ENCODE data around the gene EPS15.
A peak's percentile ranks its signal among the peaks of the same experiment; 100 is the strongest.

The EPS15 gene

DNA sequence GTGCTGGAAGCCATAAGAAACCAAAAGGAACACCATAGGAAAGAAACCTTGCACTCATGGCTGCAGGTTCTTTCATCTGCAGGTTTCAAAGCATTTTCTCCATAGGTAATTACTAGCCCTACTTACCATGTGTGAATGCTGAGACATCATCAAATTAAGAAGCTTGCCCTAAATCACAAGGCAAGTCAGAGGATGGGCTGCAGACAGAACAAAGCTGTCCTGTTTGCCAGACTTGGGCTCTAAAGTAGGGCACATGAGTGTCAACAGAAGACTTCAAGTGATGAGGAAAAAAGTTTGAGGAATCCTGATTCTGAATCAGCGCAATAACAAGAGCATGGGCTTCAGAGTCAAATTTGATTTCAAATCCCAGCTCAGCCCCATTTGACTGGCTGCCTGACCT lies 5.8 kb upstream of the EPS15 start (continued):
- TF ChIP-seq ZNF747 (tag by site-specific recombination; IDR thresholded peaks at IDR 0.05) (no peak), ZNF174 (tag by site-specific recombination; IDR thresholded peaks at IDR 0.05) (no peak), ZNF366 (tag by site-specific recombination; conservative IDR thresholded peaks at IDR 0.05) (no peak), KLF9 (tag by site-specific recombination; IDR thresholded peaks at IDR 0.05; ENCODE audit: low read depth) (no peak)
- TF ChIP-seq, protein P1, sequence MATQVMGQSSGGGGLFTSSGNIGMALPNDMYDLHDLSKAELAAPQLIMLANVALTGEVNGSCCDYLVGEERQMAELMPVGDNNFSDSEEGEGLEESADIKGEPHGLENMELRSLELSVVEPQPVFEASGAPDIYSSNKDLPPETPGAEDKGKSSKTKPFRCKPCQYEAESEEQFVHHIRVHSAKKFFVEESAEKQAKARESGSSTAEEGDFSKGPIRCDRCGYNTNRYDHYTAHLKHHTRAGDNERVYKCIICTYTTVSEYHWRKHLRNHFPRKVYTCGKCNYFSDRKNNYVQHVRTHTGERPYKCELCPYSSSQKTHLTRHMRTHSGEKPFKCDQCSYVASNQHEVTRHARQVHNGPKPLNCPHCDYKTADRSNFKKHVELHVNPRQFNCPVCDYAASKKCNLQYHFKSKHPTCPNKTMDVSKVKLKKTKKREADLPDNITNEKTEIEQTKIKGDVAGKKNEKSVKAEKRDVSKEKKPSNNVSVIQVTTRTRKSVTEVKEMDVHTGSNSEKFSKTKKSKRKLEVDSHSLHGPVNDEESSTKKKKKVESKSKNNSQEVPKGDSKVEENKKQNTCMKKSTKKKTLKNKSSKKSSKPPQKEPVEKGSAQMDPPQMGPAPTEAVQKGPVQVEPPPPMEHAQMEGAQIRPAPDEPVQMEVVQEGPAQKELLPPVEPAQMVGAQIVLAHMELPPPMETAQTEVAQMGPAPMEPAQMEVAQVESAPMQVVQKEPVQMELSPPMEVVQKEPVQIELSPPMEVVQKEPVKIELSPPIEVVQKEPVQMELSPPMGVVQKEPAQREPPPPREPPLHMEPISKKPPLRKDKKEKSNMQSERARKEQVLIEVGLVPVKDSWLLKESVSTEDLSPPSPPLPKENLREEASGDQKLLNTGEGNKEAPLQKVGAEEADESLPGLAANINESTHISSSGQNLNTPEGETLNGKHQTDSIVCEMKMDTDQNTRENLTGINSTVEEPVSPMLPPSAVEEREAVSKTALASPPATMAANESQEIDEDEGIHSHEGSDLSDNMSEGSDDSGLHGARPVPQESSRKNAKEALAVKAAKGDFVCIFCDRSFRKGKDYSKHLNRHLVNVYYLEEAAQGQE (tag by site-specific recombination; IDR thresholded peaks at IDR 0.05) = no peak
- TF ChIP-seq, protein P2, sequence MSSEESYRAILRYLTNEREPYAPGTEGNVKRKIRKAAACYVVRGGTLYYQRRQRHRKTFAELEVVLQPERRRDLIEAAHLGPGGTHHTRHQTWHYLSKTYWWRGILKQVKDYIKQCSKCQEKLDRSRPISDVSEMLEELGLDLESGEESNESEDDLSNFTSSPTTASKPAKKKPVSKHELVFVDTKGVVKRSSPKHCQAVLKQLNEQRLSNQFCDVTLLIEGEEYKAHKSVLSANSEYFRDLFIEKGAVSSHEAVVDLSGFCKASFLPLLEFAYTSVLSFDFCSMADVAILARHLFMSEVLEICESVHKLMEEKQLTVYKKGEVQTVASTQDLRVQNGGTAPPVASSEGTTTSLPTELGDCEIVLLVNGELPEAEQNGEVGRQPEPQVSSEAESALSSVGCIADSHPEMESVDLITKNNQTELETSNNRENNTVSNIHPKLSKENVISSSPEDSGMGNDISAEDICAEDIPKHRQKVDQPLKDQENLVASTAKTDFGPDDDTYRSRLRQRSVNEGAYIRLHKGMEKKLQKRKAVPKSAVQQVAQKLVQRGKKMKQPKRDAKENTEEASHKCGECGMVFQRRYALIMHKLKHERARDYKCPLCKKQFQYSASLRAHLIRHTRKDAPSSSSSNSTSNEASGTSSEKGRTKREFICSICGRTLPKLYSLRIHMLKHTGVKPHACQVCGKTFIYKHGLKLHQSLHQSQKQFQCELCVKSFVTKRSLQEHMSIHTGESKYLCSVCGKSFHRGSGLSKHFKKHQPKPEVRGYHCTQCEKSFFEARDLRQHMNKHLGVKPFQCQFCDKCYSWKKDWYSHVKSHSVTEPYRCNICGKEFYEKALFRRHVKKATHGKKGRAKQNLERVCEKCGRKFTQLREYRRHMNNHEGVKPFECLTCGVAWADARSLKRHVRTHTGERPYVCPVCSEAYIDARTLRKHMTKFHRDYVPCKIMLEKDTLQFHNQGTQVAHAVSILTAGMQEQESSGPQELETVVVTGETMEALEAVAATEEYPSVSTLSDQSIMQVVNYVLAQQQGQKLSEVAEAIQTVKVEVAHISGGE (tag by site-specific recombination; conservative IDR thresholded peaks at IDR 0.05; ENCODE audit: low read depth) = no peak

DNA sequence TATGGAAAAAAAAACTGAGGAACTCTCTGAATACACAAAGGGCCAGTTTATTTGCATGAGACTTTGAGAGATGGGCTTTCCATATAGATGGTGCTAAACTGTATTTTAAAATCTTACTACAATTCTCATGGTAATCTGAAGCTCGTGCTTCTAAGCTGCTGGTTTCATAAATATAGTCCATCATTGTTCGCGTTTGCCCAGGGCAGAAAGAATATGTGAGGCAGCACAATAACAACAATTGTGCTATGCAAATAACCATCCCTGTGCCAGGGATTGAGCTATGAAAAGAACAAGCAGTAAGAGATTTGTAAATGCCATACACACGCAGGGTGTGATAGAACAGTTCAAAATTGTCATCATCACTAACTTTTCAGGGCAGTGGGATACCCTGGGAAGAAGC lies 4.9 kb upstream of the EPS15 start:
- TF ChIP-seq IKZF3 (tag by site-specific recombination; IDR thresholded peaks at IDR 0.05) (no peak), ZNF76 (tag by site-specific recombination; IDR thresholded peaks at IDR 0.05; ENCODE audit: borderline replicate concordance, low read depth) (no peak), ZNF664 (tag by site-specific recombination; IDR thresholded peaks at IDR 0.05) (no peak), ZNF211 (tag by site-specific recombination; IDR thresholded peaks at IDR 0.05; ENCODE audit: low read depth) (no peak), GLIS2 (tag by site-specific recombination; IDR thresholded peaks at IDR 0.05) (no peak), ZFHX2 (tag by site-specific recombination; conservative IDR thresholded peaks at IDR 0.05) (no peak), ZNF548 (tag by site-specific recombination; IDR thresholded peaks at IDR 0.05) (no peak)
- ChIA-PET POLR2A (no interaction called here), CTCF (interaction anchor here (0.6 to 1.0 kb wide), 2 partner anchors 11 to 556 kb away, joined by 3 read pairs; no protein-coding TSS in a partner anchor)
- Histone ChIP-seq H3K4me1 (ENCODE audit: control insufficient read depth, insufficient read depth, low read length) (peaks cover 3% of the 10 kb centered on the region; the same call in 1 of the 2 replicates), H3K27ac (ENCODE audit: extremely low read depth, low read depth, low read length) (no peak overlapping the region), H3K36me3 (ENCODE audit: control insufficient read depth in 2 of 2, insufficient read depth in 1 of 2, low read length in 2 of 2) (no peaks in the 10 kb centered on the region), H3K9me3 (ENCODE audit: control insufficient read depth, insufficient read depth, low read depth, low read length) (no peaks in the 10 kb centered on the region), H3K4me3 (ENCODE audit: low read depth, low read length) (no peak overlapping the region)

DNA sequence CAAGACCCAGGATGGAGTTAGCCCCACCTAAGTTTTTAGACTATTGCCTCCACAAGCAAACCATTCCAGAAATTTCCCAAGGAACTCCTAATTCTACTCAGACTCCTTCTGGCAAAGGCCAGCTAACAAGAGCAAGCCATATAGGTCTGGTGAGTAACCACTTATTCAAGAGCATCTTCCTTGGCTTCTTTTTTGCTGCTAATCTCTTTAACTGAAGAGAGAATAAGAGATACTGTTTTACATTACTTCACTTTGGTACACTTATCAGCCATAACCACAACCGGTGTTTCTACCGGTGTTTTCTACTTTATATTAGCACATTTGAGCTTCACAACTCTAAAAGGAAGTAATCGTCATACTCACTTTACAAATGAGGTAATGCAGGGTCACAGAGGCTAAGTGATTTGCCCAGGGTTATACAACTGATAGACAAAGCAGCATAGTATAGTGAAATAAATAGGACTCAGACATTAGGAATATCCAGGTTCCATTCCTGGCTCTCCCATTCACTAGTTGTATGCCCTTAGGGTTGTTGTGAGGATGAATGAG lies 1.7 kb upstream of the EPS15 start:
- H3K4me1 ChIP-seq (ENCODE audit: control insufficient read depth, insufficient read depth, low read length) = peaks cover 3% of the 10 kb centered on the region; the same call in 1 of the 2 replicates
- POLR2A ChIA-PET = interaction anchor here (0.6 to 1.0 kb wide), 5 partner anchors 12 to 413 kb away, joined by 3 to 4 read pairs (median 3); no protein-coding TSS in a partner anchor
- H3K4me3 ChIP-seq (ENCODE audit: low read depth, low read length) = no peak overlapping the region
- peak overlapping the region; percentile 1; the same call in 1 of the 2 replicates for H3K27ac ChIP-seq (ENCODE audit: extremely low read depth, low read depth, low read length)
- TF ChIP-seq, protein P3, sequence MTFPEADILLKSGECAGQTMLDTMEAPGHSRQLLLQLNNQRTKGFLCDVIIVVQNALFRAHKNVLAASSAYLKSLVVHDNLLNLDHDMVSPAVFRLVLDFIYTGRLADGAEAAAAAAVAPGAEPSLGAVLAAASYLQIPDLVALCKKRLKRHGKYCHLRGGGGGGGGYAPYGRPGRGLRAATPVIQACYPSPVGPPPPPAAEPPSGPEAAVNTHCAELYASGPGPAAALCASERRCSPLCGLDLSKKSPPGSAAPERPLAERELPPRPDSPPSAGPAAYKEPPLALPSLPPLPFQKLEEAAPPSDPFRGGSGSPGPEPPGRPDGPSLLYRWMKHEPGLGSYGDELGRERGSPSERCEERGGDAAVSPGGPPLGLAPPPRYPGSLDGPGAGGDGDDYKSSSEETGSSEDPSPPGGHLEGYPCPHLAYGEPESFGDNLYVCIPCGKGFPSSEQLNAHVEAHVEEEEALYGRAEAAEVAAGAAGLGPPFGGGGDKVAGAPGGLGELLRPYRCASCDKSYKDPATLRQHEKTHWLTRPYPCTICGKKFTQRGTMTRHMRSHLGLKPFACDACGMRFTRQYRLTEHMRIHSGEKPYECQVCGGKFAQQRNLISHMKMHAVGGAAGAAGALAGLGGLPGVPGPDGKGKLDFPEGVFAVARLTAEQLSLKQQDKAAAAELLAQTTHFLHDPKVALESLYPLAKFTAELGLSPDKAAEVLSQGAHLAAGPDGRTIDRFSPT (tag by site-specific recombination; IDR thresholded peaks at IDR 0.05) = no peak
- TF ChIP-seq, protein P4, sequence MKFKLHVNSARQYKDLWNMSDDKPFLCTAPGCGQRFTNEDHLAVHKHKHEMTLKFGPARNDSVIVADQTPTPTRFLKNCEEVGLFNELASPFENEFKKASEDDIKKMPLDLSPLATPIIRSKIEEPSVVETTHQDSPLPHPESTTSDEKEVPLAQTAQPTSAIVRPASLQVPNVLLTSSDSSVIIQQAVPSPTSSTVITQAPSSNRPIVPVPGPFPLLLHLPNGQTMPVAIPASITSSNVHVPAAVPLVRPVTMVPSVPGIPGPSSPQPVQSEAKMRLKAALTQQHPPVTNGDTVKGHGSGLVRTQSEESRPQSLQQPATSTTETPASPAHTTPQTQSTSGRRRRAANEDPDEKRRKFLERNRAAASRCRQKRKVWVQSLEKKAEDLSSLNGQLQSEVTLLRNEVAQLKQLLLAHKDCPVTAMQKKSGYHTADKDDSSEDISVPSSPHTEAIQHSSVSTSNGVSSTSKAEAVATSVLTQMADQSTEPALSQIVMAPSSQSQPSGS (tag by site-specific recombination; IDR thresholded peaks at IDR 0.05; ENCODE audit: low read depth) = peak; percentile 38; the same call in 1 of the 2 replicates
- 0 out of 2 replicates have a peak, but pooled peaks have one; percentile 14 for TF ChIP-seq ZBTB21 (tag by site-specific recombination; IDR thresholded peaks at IDR 0.05)
- no peaks in the 10 kb centered on the region for H3K36me3 ChIP-seq (ENCODE audit: control insufficient read depth in 2 of 2, insufficient read depth in 1 of 2, low read length in 2 of 2)
- CTCF ChIA-PET = interaction anchor here (1.7 kb wide), 2 partner anchors 13 to 15 kb away, joined by 4 to 5 read pairs; no protein-coding TSS in a partner anchor
- no peaks in the 10 kb centered on the region for H3K9me3 ChIP-seq (ENCODE audit: control insufficient read depth, insufficient read depth, low read depth, low read length)
